ENCODE results near the gene GCFC2.

GCFC2 gene

GRCh38 chr2:75751360-75751759 is 40.6 kb upstream of the GCFC2 start:
- no peak for TF ChIP-seq SPI1 (IDR thresholded peaks at IDR 0.05; ENCODE audit: borderline replicate concordance, low read depth)
- no peak for TF ChIP-seq REST (IDR thresholded peaks at IDR 0.05; ENCODE audit: insufficient replicate concordance, low read depth)
- TF ChIP-seq POLR2AphosphoS5 (IDR thresholded peaks at IDR 0.05; ENCODE audit: low read depth) = no peak
- TF ChIP-seq CTCF (IDR thresholded peaks at IDR 0.05; ENCODE audit: insufficient read depth, low read length) = no peak
- no peak for TF ChIP-seq GABPA (IDR thresholded peaks at IDR 0.05; ENCODE audit: low read depth)
- no peak for DNase-seq (ENCODE audit: low read depth in 1 of 2, low spot score in 1 of 2)

GRCh38 chr2:75737961-75738360 is 27.2 kb upstream of the GCFC2 start:
- no peak for TF ChIP-seq CTCF (IDR thresholded peaks at IDR 0.05; ENCODE audit: insufficient read depth, low read length)
- no peak for TF ChIP-seq GABPA (IDR thresholded peaks at IDR 0.05; ENCODE audit: low read depth)
- no peak for TF ChIP-seq SPI1 (IDR thresholded peaks at IDR 0.05; ENCODE audit: borderline replicate concordance, low read depth)
- no peak for TF ChIP-seq POLR2AphosphoS5 (IDR thresholded peaks at IDR 0.05; ENCODE audit: low read depth)
- TF ChIP-seq REST (IDR thresholded peaks at IDR 0.05; ENCODE audit: insufficient replicate concordance, low read depth) = no peak
- Histone ChIP-seq H3K27ac (replicated peaks) (no peak overlapping the region), H3K4me3 (replicated peaks; ENCODE audit: insufficient read depth, low read length) (no peak overlapping the region), H3K27me3 (ENCODE audit: insufficient read depth, poor library complexity, severe bottlenecking) (no peaks in the 10 kb centered on the region)
- DNase-seq (ENCODE audit: low read depth in 1 of 2, low spot score in 1 of 2) = no peak

More at GRCh38 chr2:75751360-75751759, 40.6 kb upstream of the GCFC2 start:
- no peak overlapping the region for H3K4me3 ChIP-seq (replicated peaks; ENCODE audit: insufficient read depth, low read length)
- no peak overlapping the region for H3K27ac ChIP-seq (replicated peaks)
- no peaks in the 10 kb centered on the region for H3K27me3 ChIP-seq (ENCODE audit: insufficient read depth, poor library complexity, severe bottlenecking)

GRCh38 chr2:75736276-75736675 is 25.6 kb upstream of the GCFC2 start:
- no peak for TF ChIP-seq SPI1 (IDR thresholded peaks at IDR 0.05; ENCODE audit: borderline replicate concordance, low read depth)
- TF ChIP-seq GABPA (IDR thresholded peaks at IDR 0.05; ENCODE audit: low read depth) = no peak
- TF ChIP-seq REST (IDR thresholded peaks at IDR 0.05; ENCODE audit: insufficient replicate concordance, low read depth) = no peak
- TF ChIP-seq POLR2AphosphoS5 (IDR thresholded peaks at IDR 0.05; ENCODE audit: low read depth) = no peak
- TF ChIP-seq CTCF (IDR thresholded peaks at IDR 0.05; ENCODE audit: insufficient read depth, low read length) = no peak
- Histone ChIP-seq H3K27me3 (ENCODE audit: insufficient read depth, poor library complexity, severe bottlenecking) (no peaks in the 10 kb centered on the region), H3K27ac (replicated peaks) (no peak overlapping the region), H3K4me3 (replicated peaks; ENCODE audit: insufficient read depth, low read length) (no peak overlapping the region)
- no peak for DNase-seq (ENCODE audit: low read depth in 1 of 2, low spot score in 1 of 2)
